GM12891 (cell line): ENCODE data around the gene DHRS1.

ENCODE experiments used
- POLR2A ChIP-seq: IDR thresholded peaks from 2 replicates; pipeline ENCODE4 v1.6.1; 2011; ENCODE audit warnings: low read depth, low read length, control low read depth
- POLR2AphosphoS5 ChIP-seq: IDR thresholded peaks from 2 replicates; pipeline ENCODE4 v1.6.1; 2011; ENCODE audit warnings: low read depth, low read length, control low read depth
- SPI1 ChIP-seq: IDR thresholded peaks from 2 replicates; pipeline ENCODE4 v1.6.1; 2011; ENCODE audit warnings: low read depth, low read length, control low read depth

DNA sequence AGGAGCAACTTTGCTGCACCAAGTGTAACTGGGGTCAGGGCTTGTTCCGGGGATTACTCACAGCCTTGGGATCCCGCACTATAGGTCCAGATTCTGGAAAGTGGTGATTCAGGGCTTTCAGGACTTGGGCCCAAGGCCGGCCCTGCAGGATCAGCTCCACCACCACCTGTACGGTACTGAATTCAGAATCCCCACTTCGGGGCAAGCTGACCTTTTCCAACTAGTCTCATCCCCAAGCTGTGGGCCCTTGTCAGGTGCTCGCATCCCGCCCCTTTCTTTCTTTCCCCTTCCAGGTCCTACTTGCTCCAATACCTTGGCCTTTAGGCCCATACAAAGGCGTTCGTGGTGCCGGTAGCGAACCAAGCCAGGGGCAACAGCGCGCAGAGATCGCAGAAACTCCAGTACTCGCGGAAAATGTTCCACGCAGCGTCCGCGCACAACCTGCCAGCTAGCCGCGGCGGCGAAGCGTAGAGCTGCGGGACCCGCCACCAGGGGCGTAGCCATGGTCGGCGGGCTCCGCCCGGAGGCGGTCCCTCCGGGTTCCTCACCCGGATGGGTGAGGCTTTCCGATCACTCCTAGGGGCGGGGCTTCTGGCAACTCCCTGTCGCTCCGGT is 57.6 kb downstream of the DHRS1 start:
- no peak for TF ChIP-seq POLR2AphosphoS5
- TF ChIP-seq POLR2A = no peak
- no peak for TF ChIP-seq SPI1
